ENCODE measurements around the gene C22orf42. TPM values are rescaled to one million over a fixed set of nuclear protein-coding genes. Genes with fewer than 3 reads are reported as not detected.

C22orf42 gene
- total RNA-seq, 1 experiment from 2014 or later, result not detected

- H3K9me3 ChIP-seq (ENCODE audit: control insufficient read depth, low read depth, low read length), result no peaks in the 10 kb centered on the region
- no peak overlapping the region for H3K56ac ChIP-seq (ENCODE audit: insufficient read length, low read depth, low read length)
- H3K4me3 Mint-ChIP-seq, result no peak overlapping the region
- no peak overlapping the region for H2AK5ac ChIP-seq (ENCODE audit: insufficient read length, low read length)
- no peak overlapping the region for H2BK12ac ChIP-seq (ENCODE audit: insufficient read length, low read depth, low read length)
- H3K4me2 ChIP-seq (ENCODE audit: insufficient read depth, insufficient read length, low read length), result no peak overlapping the region
- no peaks in the 10 kb centered on the region for H3K79me2 ChIP-seq (ENCODE audit: insufficient read depth, low read length)
- no peak overlapping the region for H4K5ac ChIP-seq (ENCODE audit: insufficient read length, low read depth, low read length)
- H4K8ac ChIP-seq (replicated peaks; ENCODE audit: insufficient read length, low read depth, low read length), result no peak overlapping the region
- no peaks in the 10 kb centered on the region for H3K9me3 Mint-ChIP-seq
- H2BK20ac ChIP-seq (ENCODE audit: low read depth, low read length, poor library complexity, severe bottlenecking), result no peak overlapping the region
- H2BK15ac ChIP-seq (ENCODE audit: low read depth, low read length), result no peak overlapping the region
- H3K23me2 ChIP-seq (ENCODE audit: insufficient read length, low read depth, low read length, poor library complexity, severe bottlenecking), result peaks cover 10% of the 10 kb centered on the region
- H3K27ac ChIP-seq (ENCODE audit: insufficient read length, low read depth, low read length), result no peak overlapping the region
- H2BK120ac ChIP-seq (ENCODE audit: low read depth, low read length, poor library complexity, severe bottlenecking), result no peak overlapping the region
- no CpG with 5 or more reads among the region's 8 CpGs for WGBS (ENCODE audit: extremely low coverage, insufficient read length, low lambda C conversion rate)
- H3T11ph ChIP-seq (ENCODE audit: low read length), result no peak overlapping the region
- peaks cover 69% of the 10 kb centered on the region for H3K27me3 Mint-ChIP-seq (ENCODE audit: low read depth)
- no peak for DNase-seq
- H3K27ac Mint-ChIP-seq, result no peak overlapping the region; a peak in 1 of 7 replicates
- no peak for TF ChIP-seq CTCF (conservative IDR thresholded peaks at IDR 0.05)
- no peak overlapping the region for H2BK5ac ChIP-seq (ENCODE audit: insufficient read length, low read length)
- no peak overlapping the region for H3K14ac ChIP-seq (ENCODE audit: insufficient read depth, low read length)
- H4K20me1 ChIP-seq (ENCODE audit: control insufficient read depth, insufficient read depth, insufficient read length), result no peaks in the 10 kb centered on the region
- H4K91ac ChIP-seq (ENCODE audit: insufficient read length, low read depth, low read length), result no peak overlapping the region
- no peaks in the 10 kb centered on the region; the same call in none of the 2 replicates for H3K27me3 ChIP-seq (ENCODE audit: insufficient read depth, low read length)
- H3K79me1 ChIP-seq (ENCODE audit: insufficient read depth, low read depth, low read length, poor library complexity, severe bottlenecking), result no peaks in the 10 kb centered on the region
- H3K4me1 ChIP-seq (ENCODE audit: insufficient read depth, low read length), result no peaks in the 10 kb centered on the region
- no peak overlapping the region for H2AFZ ChIP-seq (ENCODE audit: low read length)
- H3K4me1 Mint-ChIP-seq, result peaks cover 9 to 10% of the 10 kb centered on the region in 2 experiments; a peak in 3 of 4 replicates
- no peak overlapping the region for H3K23ac ChIP-seq (ENCODE audit: insufficient read length, low read depth, low read length)
- H3K4ac ChIP-seq (ENCODE audit: low read depth, low read length), result no peak overlapping the region
- no peak overlapping the region for H3K18ac ChIP-seq (ENCODE audit: insufficient read length, low read depth, low read length)
- H3K9ac ChIP-seq (ENCODE audit: extremely low read depth, insufficient read length, low read length), result no peak overlapping the region
- H3K36me3 Mint-ChIP-seq (ENCODE audit: insufficient read depth in 1 of 3, low read depth in 3 of 3), result no peaks in the 10 kb centered on the region
Measured at GRCh38 chr22:32177221-32177765, 18.2 kb upstream of the C22orf42 start.

Measured in H9 (cell line).